HTR-8/SVneo (cell line): ENCODE measurements around the gene RPS6KA2.

Experiments used
- DNase-seq: peaks from one replicate; pipeline ENCODE4 v3.0.0; 2011; ENCODE audit warnings: low spot score, mixed read lengths; ENCODE audit not compliant: insufficient read length
- FAIRE-seq: peaks from 2 replicates; lab custom pipeline; 2011; peaks lifted over from hg19 to GRCh38; lab: Jason Lieb, UNC

RPS6KA2 gene

GRCh38 chr6:166514196-166514595 is 112.9 kb downstream of the RPS6KA2 start:
- no peak for DNase-seq
- no peak for FAIRE-seq

GRCh38 chr6:166512567-166512966 is 114.5 kb downstream of the RPS6KA2 start:
- FAIRE-seq (no peak), DNase-seq (no peak)

- FAIRE-seq: no peak
Measured at GRCh38 chr6:166511316-166511715, 115.7 kb downstream of the RPS6KA2 start.

DNA sequence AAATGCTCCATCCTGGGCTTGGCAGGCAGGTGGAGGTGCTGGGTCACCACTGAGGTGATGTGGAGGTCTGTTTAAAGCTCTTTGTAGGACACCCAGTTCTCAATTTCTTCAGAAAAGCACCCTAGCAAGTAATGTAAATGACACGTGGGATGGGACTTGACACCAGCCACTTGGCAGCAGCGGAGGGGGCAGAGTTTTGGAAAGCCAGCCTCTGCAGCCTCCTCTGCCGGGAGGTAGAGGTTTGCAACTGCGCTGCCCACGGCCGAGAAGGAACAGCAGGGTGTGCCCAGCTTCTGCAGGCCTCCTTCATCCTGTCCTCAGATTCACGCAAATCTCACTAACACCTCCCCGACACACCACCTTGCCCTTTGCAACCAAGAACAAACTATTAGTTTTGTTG is 117.9 kb downstream of the RPS6KA2 start:
- no peak for DNase-seq
- FAIRE-seq: no peak

More at GRCh38 chr6:166511316-166511715, 115.7 kb downstream of the RPS6KA2 start:
- DNase-seq: no peak

DNA sequence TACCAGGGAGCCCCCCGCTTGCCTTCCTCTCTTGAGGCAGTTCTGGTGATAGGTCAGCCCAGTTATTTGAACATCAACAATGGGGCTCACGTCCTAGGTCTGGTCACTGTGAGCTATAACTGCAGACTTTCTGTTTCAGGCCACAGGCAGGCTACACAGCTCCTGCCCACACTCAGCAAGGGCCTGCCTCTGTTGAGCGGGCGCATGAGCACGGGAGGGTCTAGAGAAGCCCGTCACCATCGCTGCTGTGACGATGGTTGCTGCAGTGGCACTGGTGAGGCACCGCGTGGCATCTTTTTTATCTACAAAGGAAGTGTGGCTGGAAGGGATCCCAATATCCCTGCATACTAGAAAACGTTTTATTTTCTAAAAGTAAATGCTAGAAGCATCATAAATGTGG is 118.3 kb downstream of the RPS6KA2 start:
- FAIRE-seq (no peak), DNase-seq (no peak)

- FAIRE-seq (no peak), DNase-seq (no peak)
Measured at GRCh38 chr6:166507809-166508564, 119.1 kb downstream of the RPS6KA2 start.

- no peak for DNase-seq
- peak; percentile 68 for FAIRE-seq
Measured at GRCh38 chr6:166507380-166507779, 119.7 kb downstream of the RPS6KA2 start.

DNA sequence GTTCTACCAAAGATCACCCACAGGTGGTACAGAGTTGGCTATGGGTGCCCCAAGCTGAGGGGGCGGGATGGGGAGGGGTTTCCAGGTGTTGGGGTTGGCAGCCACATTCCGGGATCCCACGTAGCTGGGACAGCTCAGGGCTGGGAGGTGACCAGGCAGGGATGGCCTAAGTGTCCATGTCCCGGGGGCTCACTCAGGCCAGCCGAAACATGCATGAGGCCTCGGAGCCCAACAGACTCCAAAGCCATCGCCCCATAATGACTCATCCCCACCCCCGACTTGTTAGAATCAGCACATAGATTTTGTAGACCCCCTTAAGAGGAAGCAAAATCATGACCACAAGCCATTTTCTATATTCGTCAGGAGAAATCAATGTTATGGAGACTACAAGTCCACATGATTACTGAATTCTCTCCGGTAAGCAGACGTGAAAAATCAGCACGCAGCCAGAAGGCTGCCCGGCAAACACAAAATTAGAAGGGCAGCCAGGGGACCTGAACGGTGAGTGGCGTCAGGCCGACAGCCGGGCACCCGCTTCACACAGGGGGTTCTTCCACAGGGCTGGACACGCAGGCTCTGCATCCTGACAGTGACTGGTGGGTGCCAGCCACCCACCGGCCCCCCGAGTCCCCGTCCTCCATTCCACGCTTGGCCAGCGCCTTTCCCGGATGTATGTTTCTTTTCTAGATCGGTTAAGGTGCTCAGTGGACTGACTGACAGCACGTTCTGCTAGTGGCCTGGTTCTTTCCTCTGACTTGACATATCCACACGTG is 121.7 kb downstream of the RPS6KA2 start:
- FAIRE-seq (no peak), DNase-seq (no peak)

DNA sequence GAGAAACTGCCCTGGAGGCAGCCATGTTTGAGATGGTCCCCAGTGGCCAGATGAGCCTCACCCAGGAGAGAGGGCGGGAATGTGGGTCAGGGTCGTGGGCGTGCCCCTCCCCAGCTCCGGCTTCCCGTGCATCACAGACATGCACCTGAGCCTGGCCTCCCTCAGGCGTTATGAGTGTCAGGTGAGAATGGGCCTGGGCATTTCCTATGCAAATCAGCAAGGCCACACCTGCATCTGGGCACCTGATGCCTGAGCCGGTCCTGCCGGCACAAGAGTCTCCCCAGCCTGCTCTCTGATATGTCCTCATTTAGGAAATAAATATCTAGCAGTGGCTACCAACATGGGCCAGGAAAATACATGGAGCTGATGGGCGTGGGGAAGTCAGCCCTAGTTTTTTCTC is 123.0 kb downstream of the RPS6KA2 start:
- DNase-seq (no peak), FAIRE-seq (no peak)

DNA sequence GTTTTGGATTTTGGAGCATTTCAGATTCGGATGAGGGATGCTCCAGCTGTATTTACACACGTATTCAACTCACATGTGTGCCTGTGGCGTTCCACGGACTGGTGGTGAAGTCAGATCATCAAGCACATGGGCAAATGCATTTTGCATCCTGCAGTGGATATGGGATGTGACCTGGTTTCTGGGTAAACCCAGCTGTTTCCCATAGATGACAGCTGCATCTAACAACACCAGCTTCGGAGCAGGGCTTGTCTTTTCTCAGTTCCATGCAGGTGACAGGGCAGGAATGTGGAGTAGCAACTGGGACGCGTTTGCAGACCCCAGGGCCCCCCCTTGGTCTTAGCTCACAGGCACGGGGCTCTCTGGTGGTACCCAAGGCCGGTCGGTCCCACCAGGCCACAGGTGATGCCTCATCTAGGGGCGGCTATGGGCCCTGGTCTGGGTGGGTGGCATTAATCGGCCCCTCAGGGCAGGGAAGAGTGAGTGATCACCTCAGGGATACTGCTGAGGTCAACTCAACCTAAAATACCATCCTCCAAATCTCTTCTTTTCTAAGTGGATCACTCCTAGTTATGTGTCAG is 123.8 kb downstream of the RPS6KA2 start:
- no peak for FAIRE-seq
- DNase-seq: no peak

GRCh38 chr6:166502453-166502852 is 124.6 kb downstream of the RPS6KA2 start:
- no peak for FAIRE-seq
- no peak for DNase-seq

- no peak for FAIRE-seq
- DNase-seq: no peak
Measured at GRCh38 chr6:166501246-166501645, 125.8 kb downstream of the RPS6KA2 start.

- no peak for FAIRE-seq
- no peak for DNase-seq
Measured at GRCh38 chr6:166500246-166500645, 126.8 kb downstream of the RPS6KA2 start.

DNA sequence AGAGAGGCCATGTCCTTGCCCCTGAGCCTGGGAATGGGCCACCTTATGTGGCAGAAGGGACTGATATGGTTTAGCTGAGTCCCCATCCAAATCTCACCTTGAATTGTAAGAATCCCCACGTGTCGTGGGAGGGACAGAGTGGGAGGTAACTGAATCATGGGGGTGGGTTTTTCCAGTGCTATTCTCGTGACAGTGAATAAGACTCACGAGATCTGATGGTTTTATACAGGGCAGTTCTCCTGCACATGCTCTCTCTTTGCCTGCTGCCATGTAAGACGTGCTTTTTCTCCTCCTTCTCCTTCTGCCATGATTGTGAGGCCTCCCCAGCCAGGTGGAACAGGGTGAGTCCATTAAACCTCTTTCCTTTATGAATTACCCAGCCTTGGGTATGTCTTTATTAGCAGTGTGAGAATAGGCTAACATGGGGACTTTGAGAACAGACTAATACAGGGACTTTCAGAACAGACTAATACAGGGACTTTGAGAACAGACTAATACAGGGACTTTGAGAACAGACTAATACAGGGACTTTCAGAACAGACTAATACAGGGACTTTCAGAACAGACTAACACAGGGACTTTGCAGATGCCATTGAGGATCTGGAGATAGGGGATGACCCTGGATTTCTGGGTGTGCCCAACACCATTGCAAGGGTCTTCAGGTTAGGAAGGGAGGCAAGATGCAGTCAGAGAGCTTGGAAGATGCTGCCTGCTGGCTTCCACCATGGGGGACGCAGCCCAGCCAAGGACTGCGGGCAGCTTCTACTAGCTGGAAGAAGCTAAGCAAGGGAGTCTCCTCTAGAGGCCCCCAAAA is 127.5 kb downstream of the RPS6KA2 start:
- DNase-seq: no peak
- FAIRE-seq: no peak

- DNase-seq (no peak), FAIRE-seq (no peak)
Measured at GRCh38 chr6:166498661-166499349, 128.2 kb downstream of the RPS6KA2 start.

- FAIRE-seq (no peak), DNase-seq (no peak)
Measured at GRCh38 chr6:166498228-166498627, 128.8 kb downstream of the RPS6KA2 start.

- peak; percentile 9 for DNase-seq
- no peak for FAIRE-seq
Measured at GRCh38 chr6:166497087-166497899, 129.8 kb downstream of the RPS6KA2 start.

GRCh38 chr6:166496460-166496859 is 130.6 kb downstream of the RPS6KA2 start:
- no peak for FAIRE-seq
- DNase-seq: no peak
